ENCODE data around the gene IRS1.

Gene IRS1

GRCh38 chr2:226683196-226683595 is 116.4 kb downstream of the IRS1 start:
- DNase-seq, result no peak
